Suppressor macrophage treated with lipopolysaccharide for 4 hours (primary cell): ENCODE measurements around the gene DUSP5.

Experiments used
- DNase-seq: peaks from one replicate; pipeline ENCODE4 v3.0.0-alpha.2; 2020

DUSP5 gene

GRCh38 chr10:110501142-110501937 is 3.6 kb downstream of the DUSP5 start:
- peak; percentile 94 for DNase-seq

DNA sequence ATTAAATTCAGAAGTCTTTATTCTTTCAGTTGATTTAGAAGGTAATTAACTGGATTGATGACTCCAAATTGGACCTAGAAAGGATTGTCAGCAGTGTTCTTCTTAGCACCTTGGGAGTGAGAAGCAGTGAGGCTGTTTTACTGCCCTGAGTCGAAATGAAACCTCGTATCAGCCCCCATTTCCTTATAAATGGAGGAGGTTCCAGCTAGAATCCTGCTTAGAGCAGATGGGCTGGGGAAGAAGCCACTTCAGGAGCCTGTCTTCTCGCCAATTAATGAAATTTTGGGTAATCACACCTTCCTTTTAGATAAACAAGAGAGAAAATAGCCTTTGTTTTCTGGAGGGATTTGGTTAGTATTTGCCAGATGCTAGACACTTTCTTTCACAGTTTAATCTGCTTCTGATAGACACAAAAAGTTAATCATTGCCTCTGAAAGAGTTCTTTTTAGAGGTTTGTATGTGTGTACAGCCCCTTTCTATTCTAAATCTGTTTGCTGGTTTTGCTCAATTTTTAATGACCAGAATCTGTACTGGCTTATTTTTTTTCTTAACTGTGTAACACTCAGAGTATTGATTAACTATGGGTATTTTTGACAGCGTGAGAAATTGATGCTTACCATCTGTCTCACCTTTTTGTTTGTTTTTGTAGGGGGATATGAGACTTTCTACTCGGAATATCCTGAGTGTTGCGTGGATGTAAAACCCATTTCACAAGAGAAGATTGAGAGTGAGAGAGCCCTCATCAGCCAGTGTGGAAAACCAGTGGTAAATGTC is 4.6 kb downstream of the DUSP5 start:
- no peak for DNase-seq

DNA sequence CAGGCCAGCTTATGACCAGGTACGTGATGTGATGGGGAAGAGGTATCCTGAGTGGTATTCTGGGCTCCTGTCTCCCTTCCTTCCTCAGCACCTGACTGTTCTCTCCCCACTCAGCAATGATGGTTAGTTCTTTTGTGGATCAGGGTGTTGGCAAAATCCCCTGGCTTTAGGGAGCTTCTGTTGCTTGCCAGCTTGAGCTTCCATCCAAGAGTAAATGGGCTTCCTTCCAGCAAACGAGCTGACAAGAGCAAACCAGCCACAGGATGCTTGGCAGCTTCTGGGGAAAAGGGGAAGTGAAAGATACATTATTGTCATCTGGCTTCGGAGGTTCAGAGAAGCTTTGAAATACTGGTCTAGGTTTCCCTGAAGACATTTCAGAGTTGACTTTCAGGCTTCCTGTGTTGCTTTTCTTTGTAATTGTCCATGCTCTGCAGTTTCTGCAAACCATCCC is 5.2 kb downstream of the DUSP5 start:
- DNase-seq = peak; percentile 93

GRCh38 chr10:110503528-110504110 is 5.9 kb downstream of the DUSP5 start:
- no peak for DNase-seq

GRCh38 chr10:110504111-110504735 is 6.5 kb downstream of the DUSP5 start:
- peak; percentile 98 for DNase-seq

DNA sequence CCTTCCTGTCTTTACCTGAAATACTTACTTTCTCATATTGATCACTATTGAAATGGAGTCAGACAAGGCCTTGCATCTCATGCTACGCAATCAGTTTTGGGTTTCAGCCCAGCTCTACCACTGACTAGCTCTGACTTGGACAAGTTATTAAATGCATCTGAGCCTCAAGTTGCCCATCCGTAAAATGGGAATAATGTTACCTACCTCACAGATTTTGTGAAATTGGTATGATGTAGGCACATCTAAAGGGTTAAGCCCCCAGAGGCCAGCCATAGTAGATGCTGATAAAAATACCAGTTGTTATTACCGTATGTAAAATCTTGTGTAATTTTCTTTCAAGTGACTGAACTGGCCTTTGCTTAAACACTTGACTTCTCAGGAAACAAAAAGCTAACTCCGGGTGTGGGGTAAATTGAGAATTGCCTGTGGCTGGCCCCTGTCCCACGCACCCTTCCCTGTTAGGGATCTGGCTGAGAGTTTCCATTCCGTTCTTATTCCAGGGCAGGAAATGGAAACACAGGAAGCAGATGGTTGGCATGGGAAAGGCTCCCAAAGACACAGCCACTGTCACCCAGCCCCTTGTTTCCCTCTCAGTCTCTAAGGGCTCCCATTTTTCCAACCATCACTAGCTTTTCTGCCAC is 7.5 kb downstream of the DUSP5 start:
- DNase-seq = peak; percentile 74

DNA sequence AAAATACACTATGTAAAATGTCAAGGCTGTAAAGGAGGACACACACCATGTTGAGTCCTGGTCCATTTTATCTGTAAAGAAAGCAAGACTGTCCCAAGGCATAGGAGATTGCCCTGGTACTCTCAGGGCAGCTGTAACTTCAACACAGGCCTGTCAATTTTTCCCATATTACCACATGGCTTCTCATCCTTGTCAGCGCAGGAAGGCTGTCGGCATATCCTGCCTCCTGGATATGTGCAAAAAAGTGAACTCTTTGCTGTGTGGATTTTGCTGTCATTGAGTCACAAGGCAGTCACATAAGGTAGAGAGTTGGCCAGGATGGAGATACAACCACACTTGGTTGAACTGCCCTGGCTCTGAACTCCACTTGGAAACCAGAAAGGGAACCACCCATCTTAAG is 8.7 kb downstream of the DUSP5 start:
- no peak for DNase-seq

GRCh38 chr10:110507346-110507745 is 9.6 kb downstream of the DUSP5 start:
- DNase-seq = no peak

- no peak for DNase-seq
These were observed 10.6 kb downstream of the DUSP5 start for GRCh38 chr10:110508159-110508788.

GRCh38 chr10:110508806-110509544 is 11.3 kb downstream of the DUSP5 start:
- no peak for DNase-seq

DNA sequence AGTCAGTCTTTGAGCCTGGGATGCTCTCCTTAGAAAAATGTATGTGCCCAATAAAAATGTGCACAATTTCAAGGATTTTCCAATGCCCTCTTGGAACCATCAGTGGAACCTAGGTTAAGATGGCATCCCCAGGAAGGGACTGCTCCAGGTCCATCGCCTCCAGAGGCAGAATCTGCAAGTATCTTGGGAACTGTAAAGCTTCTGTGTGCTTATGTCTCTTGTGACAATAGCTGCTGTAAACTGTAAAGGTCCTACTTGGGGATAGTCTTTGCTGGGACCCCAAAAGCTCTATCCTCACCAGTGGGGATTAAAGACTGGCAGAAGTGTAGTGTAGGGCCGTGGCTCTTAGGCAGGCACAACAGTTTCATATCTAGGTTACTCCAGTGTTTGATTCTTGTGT is 11.9 kb downstream of the DUSP5 start:
- no peak for DNase-seq

DNA sequence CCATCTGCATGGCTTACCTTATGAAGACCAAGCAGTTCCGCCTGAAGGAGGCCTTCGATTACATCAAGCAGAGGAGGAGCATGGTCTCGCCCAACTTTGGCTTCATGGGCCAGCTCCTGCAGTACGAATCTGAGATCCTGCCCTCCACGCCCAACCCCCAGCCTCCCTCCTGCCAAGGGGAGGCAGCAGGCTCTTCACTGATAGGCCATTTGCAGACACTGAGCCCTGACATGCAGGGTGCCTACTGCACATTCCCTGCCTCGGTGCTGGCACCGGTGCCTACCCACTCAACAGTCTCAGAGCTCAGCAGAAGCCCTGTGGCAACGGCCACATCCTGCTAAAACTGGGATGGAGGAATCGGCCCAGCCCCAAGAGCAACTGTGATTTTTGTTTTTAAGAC is 12.4 kb downstream of the DUSP5 start:
- no peak for DNase-seq

DNA sequence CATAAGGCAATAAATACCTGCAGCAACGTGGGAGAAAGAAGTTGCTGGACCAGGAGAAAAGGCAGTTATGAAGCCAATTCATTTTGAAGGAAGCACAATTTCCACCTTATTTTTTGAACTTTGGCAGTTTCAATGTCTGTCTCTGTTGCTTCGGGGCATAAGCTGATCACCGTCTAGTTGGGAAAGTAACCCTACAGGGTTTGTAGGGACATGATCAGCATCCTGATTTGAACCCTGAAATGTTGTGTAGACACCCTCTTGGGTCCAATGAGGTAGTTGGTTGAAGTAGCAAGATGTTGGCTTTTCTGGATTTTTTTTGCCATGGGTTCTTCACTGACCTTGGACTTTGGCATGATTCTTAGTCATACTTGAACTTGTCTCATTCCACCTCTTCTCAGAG is 13.0 kb downstream of the DUSP5 start:
- no peak for DNase-seq

- peak; percentile 64 for DNase-seq
These were observed 14.2 kb downstream of the DUSP5 start for GRCh38 chr10:110511734-110512449.

DNA sequence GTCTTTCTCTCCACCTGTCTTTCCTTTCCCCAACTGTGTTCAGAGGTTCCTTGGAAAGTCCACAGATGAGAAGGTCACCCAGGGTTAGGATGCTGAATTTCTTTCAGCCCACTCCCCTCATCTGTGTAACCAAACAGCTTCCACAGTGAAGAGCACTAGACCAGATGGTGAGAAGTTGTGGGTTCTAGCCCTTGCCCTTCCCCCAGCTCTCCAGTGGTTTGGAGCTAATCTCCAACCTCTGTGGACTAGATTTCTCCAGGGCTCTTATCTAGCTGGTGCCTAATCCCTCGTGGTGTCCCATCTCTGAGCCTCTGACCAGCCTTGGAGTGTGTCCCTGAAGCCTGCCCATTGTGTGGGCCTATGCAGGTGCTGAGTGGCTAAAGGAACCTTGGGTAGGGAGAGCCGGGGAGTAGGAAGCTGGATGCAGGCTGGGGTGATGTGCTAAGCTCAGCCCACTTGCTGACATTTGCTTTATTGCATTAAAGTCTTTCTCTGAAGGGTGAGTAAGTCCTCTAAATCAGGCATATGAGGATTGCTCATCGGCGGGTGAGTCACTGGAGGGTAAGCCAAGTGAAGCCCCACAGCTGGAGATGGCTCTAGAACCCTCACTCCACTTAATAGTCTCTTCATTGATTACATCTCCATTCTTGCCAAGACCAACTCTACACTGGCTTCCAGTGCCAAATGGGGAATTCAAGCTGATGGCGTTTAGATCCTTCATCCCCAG is 14.9 kb downstream of the DUSP5 start:
- peak; percentile 90 for DNase-seq

- DNase-seq = no peak
These were observed 16.2 kb downstream of the DUSP5 start for GRCh38 chr10:110513949-110514348.

DNA sequence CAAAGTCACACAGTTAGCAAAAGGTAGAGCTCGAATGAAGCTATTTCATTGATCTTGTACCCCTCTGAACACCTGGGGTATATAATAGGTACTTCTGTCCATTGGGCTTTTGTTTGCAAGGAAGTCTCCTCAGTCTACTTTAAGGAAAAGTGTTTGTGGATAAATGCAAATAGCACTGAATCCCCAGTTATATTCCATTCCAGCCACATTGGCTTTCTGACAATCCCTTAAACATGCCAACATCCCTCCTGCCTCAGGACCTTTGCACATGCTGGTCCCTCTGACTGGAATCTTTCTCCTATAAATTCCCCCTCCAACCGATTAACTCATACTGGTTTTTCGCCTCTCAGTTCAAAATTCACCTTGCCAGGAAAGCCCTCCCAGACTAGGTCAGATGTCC is 17.1 kb downstream of the DUSP5 start:
- no peak for DNase-seq

DNA sequence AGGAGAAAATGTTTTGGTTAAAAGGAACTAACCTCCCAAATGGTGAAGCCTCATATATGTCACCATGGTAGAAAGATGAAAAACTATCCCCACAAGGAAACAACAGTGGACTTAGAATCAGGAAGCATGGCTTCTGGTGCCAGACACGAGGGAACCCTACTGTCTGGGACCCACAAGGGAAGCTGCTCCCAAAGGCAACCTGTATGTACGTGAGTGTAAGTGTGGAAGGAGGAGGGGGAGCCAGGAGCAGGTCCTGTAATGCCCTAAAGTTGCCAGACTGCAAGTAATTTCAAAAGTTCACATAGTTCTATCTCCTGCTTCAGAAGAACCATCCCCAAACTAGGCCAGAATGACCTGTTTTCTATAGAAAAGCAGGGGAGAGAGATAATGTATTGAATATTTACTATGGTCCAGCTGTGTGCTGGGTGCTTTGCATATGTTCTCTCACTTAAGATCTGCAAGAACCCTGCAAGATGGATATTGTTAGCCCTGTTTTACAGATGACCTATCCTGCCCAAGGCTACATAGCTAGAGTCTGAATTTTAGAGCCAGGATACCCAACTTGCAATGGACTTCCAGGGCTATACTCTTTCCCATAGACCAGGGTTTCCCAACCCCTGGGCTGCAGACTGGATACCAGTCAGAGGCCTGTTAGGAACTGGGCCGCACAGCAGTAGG is 19.2 kb downstream of the DUSP5 start:
- DNase-seq = no peak

GRCh38 chr10:110522365-110522988 is 24.8 kb downstream of the DUSP5 start:
- DNase-seq = no peak
